ENCODE results near the gene ZFYVE21. TPM values are rescaled to one million over a fixed set of nuclear protein-coding genes. Genes with fewer than 3 reads are reported as not detected.

Gene ZFYVE21
- total and polyA plus RNA-seq, 2 donors (not counting 1 experiment from before 2014, with no cell fraction given) = 84.9 to 94.5 TPM

DNA sequence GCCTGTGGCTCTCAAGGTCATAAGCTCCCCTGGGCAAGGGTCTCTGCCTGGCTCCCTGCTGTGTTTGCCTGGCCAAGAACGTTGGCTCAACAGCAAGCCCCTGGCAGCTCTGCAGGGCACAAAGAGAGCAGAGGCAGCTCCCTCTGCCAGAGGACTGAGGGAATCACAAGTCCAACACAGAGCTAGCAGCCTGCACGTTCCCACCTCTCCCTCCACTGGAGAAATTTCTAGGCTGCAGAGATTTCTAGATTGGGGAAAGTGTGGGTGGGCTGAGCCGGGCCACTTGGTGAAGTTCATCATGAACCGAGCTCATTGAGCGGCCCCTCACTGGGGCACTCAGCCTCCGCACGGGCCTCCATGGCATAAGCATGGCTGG, 19.8 kb downstream of the ZFYVE21 start:
- Histone ChIP-seq H3K4me3 (replicated peaks in 1 of 4; ENCODE audit: control extremely low read depth in 1 of 4, insufficient read depth in 1 of 4, low read depth in 3 of 4, low read length in 4 of 4) (no peak overlapping the region), H4K20me1 (ENCODE audit: control insufficient read depth, extremely low read depth, insufficient read depth, low read length) (no peaks in the 10 kb centered on the region), H3K4me1 (ENCODE audit: control insufficient read depth, extremely low read depth, insufficient read depth, low read length) (no peaks in the 10 kb centered on the region), H3K27me3 (ENCODE audit: control insufficient read depth, insufficient read depth, low read length) (no peaks in the 10 kb centered on the region), H2AFZ (ENCODE audit: low read length) (no peak overlapping the region), H3K79me2 (ENCODE audit: control insufficient read depth, insufficient read depth, low read length) (no peaks in the 10 kb centered on the region), H3K9me3 (ENCODE audit: control insufficient read depth, insufficient read depth, low read depth, low read length) (no peaks in the 10 kb centered on the region), H3K4me2 (ENCODE audit: extremely low read depth, insufficient read depth, low read length) (no peak overlapping the region), H3K27ac (ENCODE audit: insufficient read depth, low read length) (no peak overlapping the region), H3K9ac (ENCODE audit: insufficient read depth, low read length) (no peak overlapping the region), H3K36me3 (ENCODE audit: control insufficient read depth, insufficient read depth, low read length) (peaks cover 7% of the 10 kb centered on the region)
- no peak for DNase-seq (ENCODE audit: low read depth in 2 of 2)
- TF ChIP-seq, protein P1, sequence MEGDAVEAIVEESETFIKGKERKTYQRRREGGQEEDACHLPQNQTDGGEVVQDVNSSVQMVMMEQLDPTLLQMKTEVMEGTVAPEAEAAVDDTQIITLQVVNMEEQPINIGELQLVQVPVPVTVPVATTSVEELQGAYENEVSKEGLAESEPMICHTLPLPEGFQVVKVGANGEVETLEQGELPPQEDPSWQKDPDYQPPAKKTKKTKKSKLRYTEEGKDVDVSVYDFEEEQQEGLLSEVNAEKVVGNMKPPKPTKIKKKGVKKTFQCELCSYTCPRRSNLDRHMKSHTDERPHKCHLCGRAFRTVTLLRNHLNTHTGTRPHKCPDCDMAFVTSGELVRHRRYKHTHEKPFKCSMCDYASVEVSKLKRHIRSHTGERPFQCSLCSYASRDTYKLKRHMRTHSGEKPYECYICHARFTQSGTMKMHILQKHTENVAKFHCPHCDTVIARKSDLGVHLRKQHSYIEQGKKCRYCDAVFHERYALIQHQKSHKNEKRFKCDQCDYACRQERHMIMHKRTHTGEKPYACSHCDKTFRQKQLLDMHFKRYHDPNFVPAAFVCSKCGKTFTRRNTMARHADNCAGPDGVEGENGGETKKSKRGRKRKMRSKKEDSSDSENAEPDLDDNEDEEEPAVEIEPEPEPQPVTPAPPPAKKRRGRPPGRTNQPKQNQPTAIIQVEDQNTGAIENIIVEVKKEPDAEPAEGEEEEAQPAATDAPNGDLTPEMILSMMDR (conservative IDR thresholded peaks at IDR 0.05 in 1 of 2, IDR thresholded peaks at IDR 0.05 in 1 of 2; ENCODE audit: low read depth in 1 of 2, low read length in 2 of 2) = no peak
- TF ChIP-seq EZH2 (IDR thresholded peaks at IDR 0.05; ENCODE audit: low read length, missing control alignments) = no peak

DNA sequence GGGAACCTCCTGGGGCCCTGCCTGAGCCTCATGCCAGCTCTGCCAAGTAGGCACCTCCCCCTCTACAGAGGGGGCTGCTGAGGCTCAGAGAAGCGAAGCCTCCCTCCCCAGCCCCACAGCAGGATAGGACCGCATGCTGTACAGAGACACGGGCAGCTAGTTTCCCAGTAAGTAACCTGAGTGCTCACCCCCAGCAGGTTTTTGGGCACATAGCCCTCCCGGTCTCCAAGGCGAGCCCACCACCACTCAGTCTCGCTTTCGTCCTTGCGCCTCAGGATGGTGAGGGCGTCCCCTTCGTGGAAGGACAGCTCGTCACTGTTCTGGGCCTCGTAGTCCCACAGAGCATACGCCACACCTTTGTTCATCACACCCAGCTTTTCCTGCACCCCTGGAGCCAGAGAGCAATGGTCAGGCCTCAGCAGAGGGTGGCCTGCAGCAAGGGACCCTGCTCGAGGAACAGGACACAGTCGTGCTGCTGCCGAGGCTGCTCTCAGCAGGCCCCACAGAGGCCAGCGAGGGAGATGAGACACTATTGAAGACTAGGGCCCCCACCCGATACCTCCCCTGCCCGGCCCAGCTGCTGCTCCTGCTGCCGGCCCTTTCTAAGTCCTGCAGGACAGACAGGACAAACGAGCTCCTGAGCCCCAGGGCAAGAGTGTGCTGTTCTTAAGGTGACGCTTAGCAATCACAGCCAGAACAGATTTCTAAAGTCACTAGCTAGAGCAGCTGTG, 20.4 kb downstream of the ZFYVE21 start:
- Histone ChIP-seq H4K20me1 (ENCODE audit: control insufficient read depth, extremely low read depth, insufficient read depth, low read length) (no peaks in the 10 kb centered on the region), H2AFZ (ENCODE audit: low read length) (no peak overlapping the region), H3K27me3 (ENCODE audit: control insufficient read depth, insufficient read depth, low read length) (no peaks in the 10 kb centered on the region), H3K4me1 (ENCODE audit: control insufficient read depth, extremely low read depth, insufficient read depth, low read length) (no peaks in the 10 kb centered on the region), H3K79me2 (ENCODE audit: control insufficient read depth, insufficient read depth, low read length) (no peaks in the 10 kb centered on the region), H3K9me3 (ENCODE audit: control insufficient read depth, insufficient read depth, low read depth, low read length) (no peaks in the 10 kb centered on the region), H3K4me3 (replicated peaks in 1 of 4; ENCODE audit: control extremely low read depth in 1 of 4, insufficient read depth in 1 of 4, low read depth in 3 of 4, low read length in 4 of 4) (no peak overlapping the region), H3K36me3 (ENCODE audit: control insufficient read depth, insufficient read depth, low read length) (peaks cover 7% of the 10 kb centered on the region), H3K4me2 (ENCODE audit: extremely low read depth, insufficient read depth, low read length) (no peak overlapping the region), H3K27ac (ENCODE audit: insufficient read depth, low read length) (no peak overlapping the region), H3K9ac (ENCODE audit: insufficient read depth, low read length) (no peak overlapping the region)
- TF ChIP-seq, protein P1 (conservative IDR thresholded peaks at IDR 0.05 in 1 of 2, IDR thresholded peaks at IDR 0.05 in 1 of 2; ENCODE audit: low read depth in 1 of 2, low read length in 2 of 2) = no peak
- no peak for TF ChIP-seq EZH2 (IDR thresholded peaks at IDR 0.05; ENCODE audit: low read length, missing control alignments)
- DNase-seq (ENCODE audit: low read depth in 2 of 2) = no peak

DNA sequence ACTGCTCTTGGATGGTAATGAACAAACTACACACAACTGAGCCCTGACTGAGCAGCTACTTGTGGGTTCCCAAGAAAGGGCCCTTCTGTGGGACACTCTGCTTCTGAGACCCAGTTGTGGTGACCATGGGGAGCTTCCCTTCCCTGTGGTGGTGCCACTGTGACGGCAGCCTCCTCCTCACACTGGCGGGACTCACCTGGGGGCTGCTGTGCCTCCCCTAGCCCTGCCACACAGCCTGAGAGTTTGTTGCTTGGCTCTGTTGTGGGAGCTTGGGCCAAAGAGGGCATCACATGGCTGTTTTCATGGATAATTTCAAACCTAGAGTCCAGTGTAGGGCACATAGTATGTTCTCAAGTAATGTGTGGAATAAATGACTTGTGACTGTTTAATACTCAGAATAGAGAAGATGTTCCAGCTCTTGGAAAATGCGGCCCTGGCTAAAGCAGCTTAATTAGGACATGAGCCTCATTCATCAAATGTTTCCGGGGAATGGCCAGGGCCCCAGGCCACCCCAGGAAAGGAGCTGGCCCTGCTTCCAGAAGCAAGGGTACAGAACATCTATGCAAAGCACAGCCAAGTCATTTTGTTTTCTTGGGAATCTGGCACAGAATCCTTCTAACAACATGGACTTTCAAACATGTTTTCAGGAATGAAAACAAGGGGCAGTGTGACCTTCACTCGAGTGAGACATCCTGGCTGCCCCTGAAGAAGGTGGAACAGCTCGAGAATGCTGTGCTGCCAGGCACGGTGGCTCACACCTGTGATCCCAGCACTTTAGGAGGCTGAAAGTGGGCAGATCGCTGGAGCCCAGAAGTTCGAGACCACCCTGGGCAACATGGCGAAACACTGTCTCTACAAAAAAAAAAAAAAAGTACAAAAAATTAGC, 21.2 kb downstream of the ZFYVE21 start:
- no peak overlapping the region for H2AFZ ChIP-seq (ENCODE audit: low read length)
- no peak overlapping the region for H3K27ac ChIP-seq (ENCODE audit: insufficient read depth, low read length)
- no peak overlapping the region for H3K4me2 ChIP-seq (ENCODE audit: extremely low read depth, insufficient read depth, low read length)
- DNase-seq (ENCODE audit: low read depth in 2 of 2) = no peak
- H3K4me1 ChIP-seq (ENCODE audit: control insufficient read depth, extremely low read depth, insufficient read depth, low read length) = peaks cover 2% of the 10 kb centered on the region
- H3K9me3 ChIP-seq (ENCODE audit: control insufficient read depth, insufficient read depth, low read depth, low read length) = no peaks in the 10 kb centered on the region
- no peaks in the 10 kb centered on the region for H3K79me2 ChIP-seq (ENCODE audit: control insufficient read depth, insufficient read depth, low read length)
- H3K4me3 ChIP-seq (replicated peaks in 1 of 4; ENCODE audit: control extremely low read depth in 1 of 4, insufficient read depth in 1 of 4, low read depth in 3 of 4, low read length in 4 of 4) = no peak overlapping the region
- no peak overlapping the region for H3K9ac ChIP-seq (ENCODE audit: insufficient read depth, low read length)
- TF ChIP-seq, protein P1 (conservative IDR thresholded peaks at IDR 0.05 in 1 of 2, IDR thresholded peaks at IDR 0.05 in 1 of 2; ENCODE audit: low read depth in 1 of 2, low read length in 2 of 2) = no peak
- no peak for TF ChIP-seq EZH2 (IDR thresholded peaks at IDR 0.05; ENCODE audit: low read length, missing control alignments)
- H4K20me1 ChIP-seq (ENCODE audit: control insufficient read depth, extremely low read depth, insufficient read depth, low read length) = no peaks in the 10 kb centered on the region
- peaks cover 7% of the 10 kb centered on the region for H3K36me3 ChIP-seq (ENCODE audit: control insufficient read depth, insufficient read depth, low read length)
- H3K27me3 ChIP-seq (ENCODE audit: control insufficient read depth, insufficient read depth, low read length) = no peaks in the 10 kb centered on the region

Measured in fibroblast of lung (primary cell).